Activated naive CD8-positive, alpha-beta T cell treated with anti-CD3 and anti-CD28 coated beads, Interleukin-2, amount 50 U/mL, for 16 hours (primary cell): ENCODE measurements around the gene EFR3B.

Experiments
- DNase-seq: peaks from one replicate; pipeline ENCODE4 v3.0.0-alpha.2; 2020; ENCODE audit warnings: low read depth, low spot score

EFR3B gene

DNA sequence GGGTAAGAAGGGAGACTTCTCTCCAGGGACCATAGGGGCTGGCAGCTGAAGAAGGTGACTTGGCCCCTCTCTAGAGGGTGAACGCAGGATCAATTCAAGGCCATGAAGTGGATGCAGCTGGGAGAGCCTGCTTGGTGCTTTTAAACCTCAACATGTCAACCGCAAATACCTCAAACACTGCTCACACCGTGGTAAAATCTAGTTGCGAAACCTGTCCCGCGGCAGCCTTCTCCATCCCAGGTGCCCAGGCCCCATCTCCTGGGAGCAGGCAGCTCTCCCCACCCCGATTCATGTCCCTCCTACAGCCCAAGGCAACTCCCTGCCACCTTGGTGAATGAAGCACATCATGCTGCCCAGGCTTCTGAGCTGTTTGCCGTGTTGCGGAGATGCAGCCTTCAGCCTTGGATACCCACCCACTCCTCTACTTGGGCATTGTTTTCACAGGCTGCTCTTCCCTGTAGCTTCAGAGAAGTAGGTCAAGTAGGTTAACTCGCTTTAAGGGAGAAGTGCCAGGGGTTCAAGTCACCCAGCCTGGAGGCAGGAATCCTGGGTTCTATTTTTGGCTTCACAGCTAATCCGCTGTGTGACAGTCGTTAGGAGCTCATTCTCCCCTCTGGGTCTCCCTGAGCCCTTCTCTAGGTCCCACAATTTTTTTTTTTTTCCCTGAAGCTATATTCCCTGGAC is 6.2 kb upstream of the EFR3B start:
- no peak for DNase-seq

DNA sequence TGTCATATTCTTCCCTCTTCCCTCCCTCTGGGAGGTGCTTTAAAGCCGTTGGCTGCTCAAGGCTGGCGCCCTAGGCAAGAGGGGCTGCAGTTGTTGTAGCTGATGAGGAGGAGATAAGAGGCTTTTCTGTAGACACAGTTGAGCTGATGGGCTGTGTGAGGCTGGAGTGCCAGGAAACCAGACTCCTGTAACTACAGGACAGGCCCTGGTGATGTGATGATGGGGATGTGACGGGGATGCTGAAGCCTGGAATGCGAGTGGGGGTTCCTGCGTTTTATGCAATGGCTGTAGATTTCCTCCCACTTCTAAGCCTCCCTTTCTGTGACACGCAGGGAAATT is 5.7 kb upstream of the EFR3B start:
- no peak for DNase-seq

DNA sequence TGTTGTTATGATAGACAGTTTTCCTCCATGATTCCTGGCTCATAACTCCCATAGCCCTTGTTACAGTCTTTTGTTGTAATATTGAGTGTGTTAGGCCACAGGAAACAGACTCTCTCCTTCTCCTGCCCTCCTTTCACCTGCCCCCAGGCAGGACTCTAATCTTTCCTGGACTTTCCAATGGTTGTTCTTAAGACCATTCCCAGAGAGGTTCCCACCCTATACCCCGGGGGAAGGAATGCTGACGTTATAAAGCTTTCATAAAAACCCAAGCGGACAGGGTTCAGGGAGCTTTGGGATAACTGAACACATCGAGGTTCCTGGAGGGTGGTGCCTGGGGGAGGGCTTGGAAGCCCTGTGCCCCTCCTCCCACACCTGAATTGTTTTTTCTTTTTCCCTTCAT is 2.8 kb upstream of the EFR3B start:
- no peak for DNase-seq

DNA sequence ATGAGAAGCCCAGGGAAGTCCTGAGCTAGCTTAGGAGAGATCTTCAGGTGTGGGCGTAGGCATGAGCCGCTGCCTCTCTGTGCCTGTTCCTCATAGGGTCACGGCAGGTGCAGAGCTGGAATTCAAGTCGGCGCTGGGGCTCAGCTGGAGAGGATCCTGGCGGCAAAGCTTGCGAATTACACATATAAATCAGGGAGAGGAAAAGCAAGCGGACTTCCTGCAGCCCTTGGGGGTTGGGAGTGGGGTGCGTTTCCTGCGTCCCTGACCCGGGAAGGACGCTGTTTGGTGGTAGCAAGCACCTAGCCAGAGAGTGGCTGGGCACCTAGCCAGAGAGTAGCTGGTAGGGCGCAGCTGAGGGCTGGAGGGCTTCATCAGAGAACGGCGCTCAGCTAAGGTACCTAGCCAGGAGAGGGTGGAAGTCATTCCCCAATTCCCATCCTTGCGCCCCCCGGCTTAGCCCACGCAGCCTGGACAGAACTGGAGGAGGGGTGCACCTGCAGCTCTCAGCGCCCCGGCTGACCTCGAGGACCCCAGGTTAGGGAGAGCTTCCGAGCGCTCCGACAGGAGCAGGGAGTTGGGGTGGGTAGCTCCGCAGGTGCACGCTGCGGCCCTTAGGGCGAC is 459 bp upstream of the EFR3B start:
- DNase-seq: no peak

DNA sequence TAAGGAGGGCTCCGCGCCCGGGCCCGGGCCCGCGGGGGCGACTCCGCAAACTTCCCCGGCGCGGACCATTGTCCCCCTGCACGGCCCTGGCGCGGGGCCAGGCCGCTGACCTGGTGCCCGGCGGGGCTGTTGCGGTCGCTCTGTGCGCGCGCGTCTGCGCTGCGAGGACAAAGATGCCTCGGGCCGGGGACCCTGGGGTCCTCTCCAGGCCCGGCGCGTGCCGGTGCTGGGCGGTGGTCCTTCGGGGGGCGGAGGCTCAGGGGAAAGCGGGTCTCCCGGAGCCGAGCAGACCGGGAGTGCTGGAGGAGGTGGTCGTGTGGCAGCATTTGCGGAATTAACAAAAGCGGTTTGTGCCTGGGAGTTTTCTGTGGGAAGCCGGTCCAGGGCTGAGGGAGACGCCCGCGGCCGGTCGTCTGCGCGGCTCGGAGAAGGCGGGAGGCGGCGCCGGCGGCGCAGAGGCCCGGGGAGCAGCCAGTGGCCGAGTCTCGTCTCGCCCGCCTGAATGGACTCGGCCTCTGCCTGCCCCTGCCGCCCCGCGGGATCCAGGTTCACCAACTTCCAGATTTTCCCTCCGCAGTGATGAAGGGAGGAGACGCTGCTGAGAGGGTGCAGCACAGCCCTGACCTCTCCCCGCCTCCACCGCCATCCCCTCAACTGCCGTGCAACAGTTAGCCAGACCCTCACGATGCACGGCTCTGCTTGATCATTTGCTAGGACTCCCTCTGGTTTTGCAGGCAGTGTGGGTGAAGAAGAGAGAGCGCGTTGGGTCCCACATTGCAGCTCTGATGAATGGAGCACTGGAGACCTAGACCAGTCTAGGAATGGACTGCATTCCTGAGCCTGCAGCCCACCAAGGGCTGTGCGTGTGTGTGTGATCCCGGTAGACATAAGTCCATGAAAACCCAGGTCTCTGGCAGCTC is 705 bp downstream of the EFR3B start:
- DNase-seq: no peak

DNA sequence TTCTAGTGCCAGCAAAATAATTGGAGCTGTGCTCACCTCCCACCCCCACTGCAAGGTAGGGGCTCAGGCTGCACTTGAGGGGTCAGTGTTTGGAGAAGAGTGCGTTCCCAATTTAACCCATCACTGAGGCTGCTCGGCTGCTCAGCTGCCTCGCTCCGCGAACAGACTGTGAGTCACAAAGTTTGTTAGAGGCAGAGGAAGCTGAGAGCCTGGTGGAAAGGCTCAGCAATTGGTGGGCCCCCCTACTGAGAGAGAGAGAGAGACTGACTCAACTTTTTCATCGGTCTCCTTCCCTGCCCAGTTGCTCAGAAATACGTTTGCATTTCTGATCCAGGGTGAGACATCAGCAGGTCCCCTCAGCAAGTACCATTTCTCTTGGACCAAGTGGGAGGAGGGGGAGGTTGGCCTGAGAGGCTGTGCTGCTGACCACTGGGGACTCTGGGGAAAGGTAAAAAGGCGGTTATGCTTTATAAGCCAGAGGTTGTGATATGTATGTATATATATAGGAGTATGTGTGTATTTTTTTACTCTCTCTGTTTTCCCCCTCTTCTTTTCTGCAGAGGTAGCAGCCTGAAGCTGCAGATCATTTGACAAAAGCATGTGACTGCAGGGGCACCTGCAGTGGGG is 1.5 kb downstream of the EFR3B start:
- DNase-seq: peak; percentile 25

DNA sequence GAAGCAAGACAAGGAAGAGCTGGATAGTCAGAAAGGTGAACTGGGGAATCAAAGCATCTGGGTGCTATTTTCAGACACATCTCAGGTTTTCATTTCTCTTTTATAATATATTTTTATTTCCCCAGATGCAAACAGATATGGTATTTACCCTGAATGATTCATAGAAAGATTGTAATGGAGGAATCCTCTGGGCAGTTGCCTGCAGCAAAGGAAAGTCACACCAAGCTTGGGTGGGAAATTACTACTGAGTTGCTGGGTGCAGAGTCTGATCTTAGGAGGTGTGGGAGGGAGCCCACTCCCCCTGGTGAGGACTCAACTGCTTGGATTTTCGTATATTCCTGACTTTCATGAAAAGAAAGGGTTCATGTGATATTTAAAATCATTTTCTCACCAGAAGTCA is 2.1 kb downstream of the EFR3B start:
- no peak for DNase-seq

DNA sequence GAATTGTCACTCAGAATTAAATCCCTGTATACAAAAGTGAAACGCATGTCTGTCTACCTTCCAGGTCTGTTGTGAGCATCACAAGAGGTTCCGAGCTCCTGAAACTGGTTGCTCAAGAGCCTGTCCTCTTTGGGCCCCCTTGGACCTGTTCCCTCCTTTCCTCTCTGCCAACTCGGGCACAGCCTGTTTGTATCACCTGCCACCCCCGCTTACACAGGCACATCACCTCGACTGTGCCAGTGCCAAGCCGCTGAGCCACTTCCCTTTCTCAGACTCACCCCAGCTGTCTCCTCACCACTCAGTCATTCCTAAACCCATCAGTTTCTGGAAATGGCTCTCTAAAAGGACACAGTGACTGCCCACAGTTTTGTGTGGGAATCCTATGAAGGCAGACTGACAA is 3.1 kb downstream of the EFR3B start:
- DNase-seq: no peak

DNA sequence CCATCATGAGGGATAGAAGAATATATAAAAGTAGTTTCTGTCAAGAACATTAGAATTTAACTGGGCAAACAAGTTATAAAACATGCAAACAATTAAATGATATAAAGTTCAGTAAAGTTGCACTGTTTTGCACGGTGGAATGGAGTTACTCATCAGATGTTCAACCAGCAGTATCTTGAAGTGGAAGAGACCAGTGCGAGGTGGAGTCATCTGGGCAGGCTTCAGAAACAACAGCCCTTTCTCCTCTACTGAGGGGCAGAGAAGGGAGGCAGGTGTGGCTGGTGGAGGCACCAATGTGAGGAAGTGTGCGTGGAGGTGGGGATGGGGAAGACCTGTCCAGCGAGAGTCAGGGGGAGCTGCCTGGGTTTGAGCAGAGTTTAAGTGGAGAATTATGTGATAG is 7.5 kb downstream of the EFR3B start:
- DNase-seq: no peak

DNA sequence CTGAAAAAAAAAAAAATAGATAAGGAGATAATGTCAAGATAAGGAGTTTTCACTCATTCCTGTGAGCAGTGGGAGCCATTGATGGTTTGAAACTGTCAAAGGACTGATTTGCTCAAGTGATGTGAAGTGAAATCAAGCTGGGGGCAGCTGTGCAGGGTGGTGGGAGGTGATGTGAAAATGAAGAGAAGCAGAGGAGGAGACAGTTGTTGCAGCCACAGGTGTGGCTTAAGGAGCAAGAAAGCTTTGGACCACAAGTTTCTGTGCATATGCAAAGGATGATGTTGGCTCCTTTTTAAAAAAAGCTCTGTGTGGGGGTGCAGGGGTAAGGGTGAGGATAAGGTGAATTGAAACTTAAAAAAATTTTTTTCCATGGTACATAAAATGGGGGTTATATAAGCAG is 8.3 kb downstream of the EFR3B start:
- no peak for DNase-seq

DNA sequence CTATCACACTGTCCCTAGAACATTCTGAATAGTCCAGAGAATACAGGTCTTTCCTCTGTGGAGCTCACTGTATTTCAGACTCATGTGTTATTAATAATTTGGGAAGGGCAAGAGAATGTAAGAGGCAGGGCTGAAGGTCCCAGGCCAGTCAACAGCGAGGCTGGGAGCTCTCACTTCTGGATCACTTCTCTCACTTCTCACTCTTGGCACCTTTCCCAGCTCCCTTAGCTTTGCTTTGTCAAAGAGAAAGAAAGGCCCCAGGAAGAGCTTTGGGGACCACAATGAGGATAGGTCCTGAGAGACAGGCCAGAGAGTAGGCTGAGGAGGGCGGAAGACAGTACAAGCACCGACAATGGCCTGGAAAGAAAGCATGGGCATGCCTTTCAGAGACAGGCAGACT is 11.2 kb downstream of the EFR3B start:
- no peak for DNase-seq

DNA sequence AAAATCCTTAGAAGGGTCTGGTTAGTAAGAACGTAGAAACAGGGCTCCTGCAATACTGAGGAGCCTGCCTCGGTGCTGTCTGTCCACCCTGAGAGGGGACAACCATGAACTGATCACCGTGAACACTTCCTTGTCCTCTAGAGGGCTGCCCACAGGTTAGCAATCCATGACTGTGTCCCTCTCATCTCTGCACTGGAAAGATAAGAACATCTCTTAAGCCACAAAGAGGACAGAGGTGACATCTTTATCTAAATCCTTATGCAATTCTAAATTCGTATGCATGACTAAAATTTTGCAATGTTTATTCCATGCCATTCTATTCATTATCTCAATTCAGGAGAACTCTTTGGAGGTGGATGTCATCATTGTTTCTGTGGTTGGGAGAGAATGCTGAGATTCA is 12.8 kb downstream of the EFR3B start:
- no peak for DNase-seq

DNA sequence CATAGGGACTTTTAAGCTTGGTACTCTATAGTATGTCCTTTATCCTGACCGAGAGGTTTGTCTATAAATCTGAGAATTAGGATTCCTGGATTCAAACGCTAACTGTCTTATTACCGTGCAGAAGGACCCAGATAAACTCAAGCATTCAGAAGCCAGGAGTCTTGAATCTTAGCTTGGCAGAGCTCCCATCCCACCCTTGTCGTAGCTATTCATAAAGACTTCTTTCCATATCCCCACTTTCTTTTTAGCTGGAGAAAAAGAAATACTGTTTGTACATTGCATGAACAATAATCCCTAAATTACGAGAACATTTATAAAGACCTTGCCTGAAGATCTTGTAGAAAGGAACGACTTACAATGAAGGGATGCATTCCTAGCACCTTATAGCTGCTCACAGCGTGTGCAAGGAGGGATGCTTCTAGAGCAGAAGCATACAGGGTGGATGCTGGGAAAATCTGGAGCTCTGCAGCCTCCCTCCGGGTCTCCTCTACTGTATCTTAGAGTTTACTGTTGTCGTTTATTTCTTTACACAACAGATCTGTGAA is 13.6 kb downstream of the EFR3B start:
- DNase-seq: no peak

DNA sequence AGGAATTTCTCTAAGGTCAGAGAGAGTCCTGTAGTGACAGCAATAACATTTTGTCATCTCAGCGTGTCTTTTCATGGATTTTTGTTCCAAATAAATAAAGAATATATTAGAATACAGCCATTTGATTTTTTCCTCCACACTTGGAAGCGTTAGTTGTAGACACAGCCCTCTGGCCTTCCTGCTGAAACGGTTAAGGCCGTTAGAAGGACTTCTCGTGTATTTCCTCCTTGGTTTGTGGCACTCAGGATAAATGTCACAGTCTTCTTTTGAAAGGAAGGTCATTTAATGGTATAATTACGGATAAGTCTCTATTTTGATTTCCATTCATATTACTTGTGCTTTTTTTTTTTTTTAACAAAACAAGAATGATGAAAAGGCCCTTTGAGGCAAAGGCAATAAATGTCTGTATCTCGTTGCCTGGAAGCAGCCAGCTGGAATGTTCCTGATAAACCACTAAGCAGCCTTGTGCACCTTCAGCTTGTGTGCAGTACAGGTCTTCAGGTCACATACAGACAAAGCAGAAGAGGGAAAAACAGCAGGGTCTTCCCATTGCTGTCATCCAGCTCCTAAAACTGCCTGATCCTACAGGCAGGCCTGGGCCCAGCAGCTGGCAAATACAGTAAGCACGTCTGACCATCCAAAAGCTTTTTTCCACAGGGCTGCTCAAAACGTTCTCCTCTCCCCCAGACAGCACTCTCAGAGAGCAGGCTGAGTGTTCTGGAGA is 14.4 kb downstream of the EFR3B start:
- no peak for DNase-seq

DNA sequence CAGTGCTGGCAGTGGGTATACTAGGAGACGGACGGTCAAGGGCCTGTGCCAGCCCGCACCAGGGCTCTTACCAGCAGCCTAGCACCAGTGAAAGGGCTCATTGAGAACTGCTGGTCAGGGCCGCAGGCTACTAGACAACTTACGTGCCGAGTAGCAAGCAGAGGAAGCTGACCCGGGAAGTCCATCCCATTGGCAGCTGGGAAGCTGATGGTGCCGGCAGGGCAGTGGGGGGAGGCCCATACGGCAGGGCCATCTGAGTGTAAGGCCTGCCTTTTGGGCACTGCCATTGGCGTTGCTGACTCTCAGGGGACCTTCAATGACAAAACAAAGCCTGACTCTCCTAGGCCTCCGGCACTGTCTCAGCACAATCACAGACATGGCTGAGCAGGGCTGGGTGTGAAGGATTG is 20.6 kb downstream of the EFR3B start:
- no peak for DNase-seq

DNA sequence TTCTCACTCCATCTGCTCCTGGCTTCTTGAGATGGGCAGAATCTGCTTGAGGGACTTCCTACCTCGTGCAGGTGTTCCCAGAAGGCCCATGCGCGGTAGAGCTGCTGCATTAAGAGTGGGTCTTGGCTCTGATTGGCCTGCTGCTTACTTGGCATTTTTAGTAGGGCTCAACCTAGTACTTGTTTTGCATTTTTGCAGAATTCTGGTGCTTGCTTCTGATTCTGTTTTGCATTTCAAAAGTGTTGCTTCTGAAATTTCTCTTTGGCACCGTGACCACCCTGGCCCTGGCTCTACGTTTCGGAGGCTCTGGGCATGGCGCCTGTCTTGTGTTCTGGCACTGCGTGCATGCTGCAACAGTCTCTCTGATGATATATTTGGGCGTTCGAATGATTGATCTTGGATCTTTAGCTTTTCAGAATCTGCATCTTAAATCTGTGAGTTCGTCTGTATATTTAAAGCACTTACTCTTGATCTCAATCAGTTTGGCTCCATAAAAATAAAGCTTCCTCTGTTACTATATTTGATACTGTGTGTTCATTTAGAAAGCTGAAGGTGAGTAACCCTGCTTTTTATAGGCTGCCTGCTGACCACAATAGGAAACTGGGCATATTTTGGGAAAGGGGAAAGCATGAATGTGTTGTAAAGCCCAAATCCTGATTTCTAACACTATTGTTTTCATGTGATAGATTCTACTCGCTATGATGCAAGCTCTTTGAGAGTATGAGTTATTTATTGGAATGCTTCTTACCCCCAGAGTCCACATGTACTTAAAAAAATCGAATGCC is 22.2 kb downstream of the EFR3B start:
- no peak for DNase-seq

DNA sequence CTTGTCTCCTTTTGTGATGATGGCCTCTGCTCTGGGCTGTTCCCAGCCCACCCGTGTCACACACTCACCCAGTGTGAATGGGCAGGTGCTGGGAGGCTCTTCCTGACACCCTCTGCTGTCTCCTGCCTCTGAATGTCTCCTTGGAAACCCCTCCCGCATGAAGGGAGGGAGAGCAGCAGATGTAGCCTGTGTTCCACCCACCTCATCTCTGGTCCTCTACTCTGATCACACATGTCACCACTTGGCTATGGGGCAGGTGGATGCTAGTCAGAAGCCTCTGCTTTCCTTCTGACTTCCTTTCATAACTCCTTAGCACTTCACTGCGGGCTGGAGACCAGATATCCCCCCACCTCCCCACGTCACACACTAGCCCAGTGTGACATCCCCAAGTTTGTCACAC is 23.9 kb downstream of the EFR3B start:
- no peak for DNase-seq

DNA sequence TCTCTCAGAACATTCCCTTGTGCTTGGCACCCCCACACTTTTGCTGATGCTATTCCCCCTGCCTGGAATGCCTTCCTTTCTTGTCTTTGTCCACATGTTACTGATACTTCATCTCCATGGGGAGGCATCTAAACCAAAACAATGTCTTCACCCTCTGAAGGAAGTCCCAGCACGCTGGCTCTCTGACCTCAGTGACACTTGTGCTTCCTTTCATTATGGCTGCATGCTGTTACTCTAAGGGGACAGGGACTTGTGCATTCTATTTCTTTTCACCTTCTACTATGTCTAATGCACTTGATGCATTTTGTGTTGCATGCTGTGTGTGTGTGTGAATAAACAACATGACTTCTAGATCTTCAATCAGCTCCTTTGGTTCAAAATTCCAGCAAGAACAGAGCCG is 24.6 kb downstream of the EFR3B start:
- no peak for DNase-seq

DNA sequence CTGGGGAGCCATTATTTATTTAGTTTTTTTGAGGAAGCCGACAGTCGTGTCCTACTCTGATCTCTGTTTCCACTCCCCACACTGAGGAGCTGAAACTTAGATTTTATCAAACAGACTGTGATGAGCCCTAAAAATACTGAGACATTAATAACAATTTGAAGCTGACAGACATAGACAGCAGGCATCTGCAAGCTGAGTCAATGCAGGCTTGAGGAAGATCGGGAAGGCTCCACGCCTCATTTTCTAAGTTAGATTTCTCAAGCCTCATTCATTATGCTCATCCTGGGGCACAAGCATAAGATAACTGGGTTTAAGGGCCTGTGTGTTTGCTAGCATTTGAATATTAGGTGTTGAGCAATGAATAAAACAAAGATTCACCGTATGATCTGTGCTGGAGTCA is 26.3 kb downstream of the EFR3B start:
- DNase-seq: no peak

DNA sequence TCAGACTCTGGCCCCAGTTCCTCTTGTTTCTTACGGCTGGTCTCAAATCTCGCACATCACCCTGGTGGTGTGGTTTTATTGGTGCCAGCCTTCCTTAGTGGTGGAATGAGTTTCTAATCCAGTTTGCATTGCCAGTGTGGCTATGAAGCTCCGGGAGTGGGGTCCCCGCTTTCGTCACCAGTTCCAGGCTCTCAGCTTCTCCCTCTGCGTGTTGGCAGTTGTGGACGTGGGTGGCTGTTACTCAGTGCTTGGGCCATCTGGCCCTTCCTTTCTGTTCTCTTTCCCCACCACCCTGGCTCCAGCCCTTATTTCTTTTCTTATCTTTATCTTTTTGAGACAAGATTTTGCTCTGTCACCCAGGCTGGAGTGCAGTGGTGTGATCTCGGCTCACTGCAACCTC is 30.1 kb downstream of the EFR3B start:
- no peak for DNase-seq

DNA sequence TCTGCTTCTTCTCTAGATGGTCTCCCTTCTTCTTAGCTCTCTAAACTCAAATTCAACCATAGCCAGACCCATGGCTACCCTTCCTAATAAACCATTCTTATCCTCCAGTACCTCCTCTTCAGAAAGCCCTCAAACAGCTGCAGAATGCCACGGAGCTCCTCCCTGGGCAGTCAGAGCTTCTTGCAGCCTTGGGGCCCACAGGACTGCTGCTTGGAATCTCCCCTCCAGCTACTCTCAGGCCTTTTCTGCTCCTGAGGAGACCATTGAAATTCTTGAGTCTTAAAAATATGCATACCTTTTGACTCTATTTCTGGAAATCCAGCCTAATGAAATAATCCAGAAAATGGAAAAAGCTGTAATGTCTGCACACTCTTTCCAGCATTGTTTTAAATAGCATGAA is 30.7 kb downstream of the EFR3B start:
- no peak for DNase-seq
